Raji (cell line): ENCODE data around the gene MAP2K4.

Experiments
- POLR2A ChIP-seq: IDR thresholded peaks from 2 replicates; pipeline ENCODE4 v1.6.1; 2011; ENCODE audit warnings: low read depth, low read length, control low read depth; ENCODE audit not compliant: insufficient read depth

Gene MAP2K4

GRCh38 chr17:12022310-12022709 lies 1.6 kb downstream of the MAP2K4 start:
- no peak for TF ChIP-seq POLR2A

GRCh38 chr17:12024327-12024726 lies 3.6 kb downstream of the MAP2K4 start:
- TF ChIP-seq POLR2A, result no peak

- TF ChIP-seq POLR2A, result no peak
Measured at GRCh38 chr17:12027658-12028057, 7.0 kb downstream of the MAP2K4 start.

- no peak for TF ChIP-seq POLR2A
Measured at GRCh38 chr17:12028611-12029010, 7.9 kb downstream of the MAP2K4 start.

GRCh38 chr17:12034538-12034937 lies 13.9 kb downstream of the MAP2K4 start:
- TF ChIP-seq POLR2A, result no peak

- TF ChIP-seq POLR2A, result no peak
Measured at GRCh38 chr17:12035673-12036072, 15.0 kb downstream of the MAP2K4 start.

GRCh38 chr17:12037970-12038369 lies 17.3 kb downstream of the MAP2K4 start:
- no peak for TF ChIP-seq POLR2A

- no peak for TF ChIP-seq POLR2A
Measured at GRCh38 chr17:12040478-12040877, 19.8 kb downstream of the MAP2K4 start.

GRCh38 chr17:12041312-12041711 lies 20.6 kb downstream of the MAP2K4 start:
- TF ChIP-seq POLR2A, result no peak

- TF ChIP-seq POLR2A, result no peak
Measured at GRCh38 chr17:12043702-12044101, 23.0 kb downstream of the MAP2K4 start.

GRCh38 chr17:12046786-12047185 lies 26.1 kb downstream of the MAP2K4 start:
- TF ChIP-seq POLR2A, result no peak

GRCh38 chr17:12047681-12048376 lies 27.2 kb downstream of the MAP2K4 start:
- TF ChIP-seq POLR2A, result no peak

- TF ChIP-seq POLR2A, result no peak
Measured at GRCh38 chr17:12048843-12049473, 28.3 kb downstream of the MAP2K4 start.

- no peak for TF ChIP-seq POLR2A
Measured at GRCh38 chr17:12050646-12051225, 30.1 kb downstream of the MAP2K4 start.

- no peak for TF ChIP-seq POLR2A
Measured at GRCh38 chr17:12053552-12053951, 32.9 kb downstream of the MAP2K4 start.

- TF ChIP-seq POLR2A, result no peak
Measured at GRCh38 chr17:12055889-12056288, 35.2 kb downstream of the MAP2K4 start.
